GM06990 (cell line): ENCODE data around the gene B3GNT9.

Source experiments
- DNase-seq: peaks from one replicate; pipeline ENCODE4 v3.0.0-alpha.2; 2011; ENCODE audit not compliant: insufficient read length; ENCODE audit errors: extremely low read depth
- H3K27me3 ChIP-seq: replicated peaks from 2 replicates; pipeline ENCODE4 v1.6.0; 2011; ENCODE audit warnings: low read length; ENCODE audit not compliant: control insufficient read depth, insufficient read depth
- H3K36me3 ChIP-seq: 2 replicates; pipeline ENCODE4 v1.5.1; 2011; ENCODE audit warnings: low read length; ENCODE audit not compliant: control insufficient read depth, insufficient read depth
- H3K4me3 ChIP-seq: replicated peaks from 2 replicates; pipeline ENCODE4 v1.5.1; 2011; ENCODE audit warnings: low read depth, mild to moderate bottlenecking, control low read depth, low read length
- TF ChIP-seq, protein P1 (sequence below): IDR thresholded peaks from 2 replicates; pipeline ENCODE4 v1.5.1; 2011; ENCODE audit warnings: low read length, control low read depth, mild to moderate bottlenecking, inconsistent platforms; ENCODE audit not compliant: insufficient read depth, poor library complexity, severe bottlenecking

B3GNT9 gene

DNA sequence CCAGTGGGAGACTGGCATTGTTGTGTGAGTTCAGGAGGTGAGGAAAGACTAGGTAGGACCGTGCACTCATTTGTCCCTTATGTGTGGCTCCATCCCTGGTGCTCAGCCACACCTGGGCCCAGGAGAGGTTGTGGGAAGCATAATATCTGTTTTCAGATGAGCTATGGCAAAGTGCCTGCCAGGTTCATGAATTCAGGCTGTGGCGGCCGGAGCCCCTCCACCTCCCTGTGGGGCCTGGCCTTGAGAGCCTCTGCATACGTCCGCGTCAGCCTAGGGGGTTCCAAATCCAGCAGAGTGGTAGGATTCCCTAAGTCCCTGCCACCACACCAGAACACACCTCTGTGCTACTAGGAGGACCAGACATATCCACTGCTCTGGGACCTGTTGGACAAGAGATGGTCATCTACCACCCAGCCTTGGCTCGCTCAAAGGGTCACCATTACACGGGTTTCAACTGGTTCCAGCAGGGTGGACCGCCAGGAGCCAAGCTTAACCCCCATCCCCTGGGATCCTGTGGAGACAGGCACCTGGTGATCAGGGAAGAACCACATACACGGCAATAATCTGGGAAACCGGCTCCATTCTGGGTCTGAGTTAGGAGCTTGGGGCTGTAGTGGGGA, 2.0 kb downstream of the B3GNT9 start:
- H3K27me3 ChIP-seq: no peaks in the 10 kb centered on the region
- DNase-seq: no peak
- no peak overlapping the region for H3K4me3 ChIP-seq
- H3K36me3 ChIP-seq: peaks cover 28% of the 10 kb centered on the region
- TF ChIP-seq, protein P1, sequence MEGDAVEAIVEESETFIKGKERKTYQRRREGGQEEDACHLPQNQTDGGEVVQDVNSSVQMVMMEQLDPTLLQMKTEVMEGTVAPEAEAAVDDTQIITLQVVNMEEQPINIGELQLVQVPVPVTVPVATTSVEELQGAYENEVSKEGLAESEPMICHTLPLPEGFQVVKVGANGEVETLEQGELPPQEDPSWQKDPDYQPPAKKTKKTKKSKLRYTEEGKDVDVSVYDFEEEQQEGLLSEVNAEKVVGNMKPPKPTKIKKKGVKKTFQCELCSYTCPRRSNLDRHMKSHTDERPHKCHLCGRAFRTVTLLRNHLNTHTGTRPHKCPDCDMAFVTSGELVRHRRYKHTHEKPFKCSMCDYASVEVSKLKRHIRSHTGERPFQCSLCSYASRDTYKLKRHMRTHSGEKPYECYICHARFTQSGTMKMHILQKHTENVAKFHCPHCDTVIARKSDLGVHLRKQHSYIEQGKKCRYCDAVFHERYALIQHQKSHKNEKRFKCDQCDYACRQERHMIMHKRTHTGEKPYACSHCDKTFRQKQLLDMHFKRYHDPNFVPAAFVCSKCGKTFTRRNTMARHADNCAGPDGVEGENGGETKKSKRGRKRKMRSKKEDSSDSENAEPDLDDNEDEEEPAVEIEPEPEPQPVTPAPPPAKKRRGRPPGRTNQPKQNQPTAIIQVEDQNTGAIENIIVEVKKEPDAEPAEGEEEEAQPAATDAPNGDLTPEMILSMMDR: no peak

DNA sequence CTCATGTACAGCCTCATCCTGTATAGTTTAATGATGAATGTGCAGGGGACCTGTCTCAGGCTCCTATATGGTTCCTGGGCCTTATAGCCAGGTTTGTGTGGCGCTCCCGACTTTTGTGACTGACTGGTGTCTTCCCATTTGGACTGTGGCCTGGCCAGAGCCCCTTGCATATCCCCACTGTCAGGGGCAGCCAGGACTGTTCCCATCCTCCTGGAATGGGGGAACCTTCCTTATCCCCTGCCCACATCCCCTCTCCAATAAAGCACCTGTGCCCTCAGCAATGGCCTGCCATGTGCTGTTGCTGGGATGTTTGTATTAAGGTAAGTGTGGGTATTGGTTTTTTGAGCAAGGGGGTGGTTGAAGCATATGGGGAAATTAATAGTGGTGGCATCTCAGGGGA, 2.6 kb downstream of the B3GNT9 start:
- no peak overlapping the region for H3K4me3 ChIP-seq
- no peak for DNase-seq
- TF ChIP-seq, protein P1: no peak
- peaks cover 28% of the 10 kb centered on the region for H3K36me3 ChIP-seq
- no peaks in the 10 kb centered on the region for H3K27me3 ChIP-seq

DNA sequence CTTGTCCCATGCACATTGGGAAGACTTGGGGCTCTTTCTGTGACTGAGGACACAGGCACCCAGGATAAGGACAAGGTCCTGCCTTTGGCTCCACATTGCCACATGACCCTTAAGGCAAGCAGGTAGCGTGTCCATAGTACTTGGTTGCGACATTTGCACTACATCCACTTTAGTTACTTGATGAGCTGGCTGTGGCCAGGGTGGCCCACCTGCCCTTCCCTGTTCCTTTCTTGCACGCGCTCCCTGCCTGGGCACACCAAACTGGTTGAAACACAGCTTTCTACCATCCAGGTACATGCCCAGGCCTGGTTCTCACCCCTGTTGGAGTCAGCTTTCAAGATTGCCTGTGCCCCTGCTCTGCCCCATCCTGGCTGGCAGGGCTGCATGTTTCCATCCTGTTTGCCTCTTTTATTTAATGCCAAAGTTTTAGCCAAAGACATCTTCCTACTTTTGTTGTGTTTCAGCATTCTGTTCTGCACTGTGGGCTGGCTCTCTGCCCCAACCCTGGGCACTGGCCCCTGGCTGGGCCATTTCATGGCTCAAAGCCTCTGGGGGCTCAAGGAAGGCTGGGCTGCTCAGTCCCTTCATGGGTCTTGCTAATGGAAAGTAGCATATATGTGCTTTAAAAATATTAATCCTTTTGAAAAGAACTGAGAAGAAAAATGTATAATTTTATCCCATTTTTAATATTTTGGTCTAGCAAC, 3.2 kb downstream of the B3GNT9 start:
- no peak overlapping the region for H3K4me3 ChIP-seq

DNA sequence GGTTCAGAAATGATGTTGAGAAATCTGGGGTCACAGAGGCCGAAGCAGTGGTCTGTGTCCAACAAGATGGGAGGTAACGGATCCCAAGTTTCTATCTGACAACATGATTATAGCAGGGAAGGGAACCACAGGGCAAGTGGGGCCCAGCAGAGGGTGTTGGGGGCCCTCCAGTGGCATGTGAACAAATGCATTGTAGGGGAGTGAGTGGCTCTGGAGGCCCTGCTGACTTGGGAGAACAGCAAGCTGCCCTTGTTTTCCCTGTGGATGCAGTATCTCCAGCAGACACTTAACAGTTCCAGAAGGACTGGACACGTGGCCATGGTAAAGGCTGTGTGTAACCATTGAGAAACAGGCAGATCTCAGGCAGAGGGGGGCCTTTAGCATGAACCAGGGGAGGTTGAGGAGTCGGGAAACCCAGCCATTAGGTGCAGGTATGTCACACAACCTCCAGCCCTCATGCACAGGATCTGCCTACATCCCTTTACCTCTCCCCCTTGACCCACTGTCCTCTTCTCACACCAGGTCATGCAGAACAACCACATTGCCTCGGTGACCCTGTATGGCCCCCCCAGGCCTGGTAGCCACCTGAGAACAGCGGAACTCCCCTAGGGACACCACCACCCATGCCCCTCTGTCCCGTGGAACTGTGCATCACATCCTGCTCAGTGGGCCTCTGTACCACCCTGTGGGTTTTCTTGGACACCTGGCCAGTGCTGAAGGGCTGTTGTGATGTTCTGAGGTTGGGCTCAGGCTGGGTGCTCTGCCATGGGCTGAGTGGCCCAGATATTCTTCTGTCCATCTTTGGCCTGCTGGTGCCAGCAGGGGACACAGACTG, 4.1 kb downstream of the B3GNT9 start:
- no peak for DNase-seq
- Histone ChIP-seq H3K36me3 (peaks cover 37% of the 10 kb centered on the region), H3K27me3 (no peaks in the 10 kb centered on the region), H3K4me3 (no peak overlapping the region)
- TF ChIP-seq, protein P1: no peak

More for the DNA sequence above, 3.2 kb downstream of the B3GNT9 start:
- DNase-seq: no peak
- TF ChIP-seq, protein P1: no peak
- H3K27me3 ChIP-seq: no peaks in the 10 kb centered on the region
- H3K36me3 ChIP-seq: peaks cover 31% of the 10 kb centered on the region

DNA sequence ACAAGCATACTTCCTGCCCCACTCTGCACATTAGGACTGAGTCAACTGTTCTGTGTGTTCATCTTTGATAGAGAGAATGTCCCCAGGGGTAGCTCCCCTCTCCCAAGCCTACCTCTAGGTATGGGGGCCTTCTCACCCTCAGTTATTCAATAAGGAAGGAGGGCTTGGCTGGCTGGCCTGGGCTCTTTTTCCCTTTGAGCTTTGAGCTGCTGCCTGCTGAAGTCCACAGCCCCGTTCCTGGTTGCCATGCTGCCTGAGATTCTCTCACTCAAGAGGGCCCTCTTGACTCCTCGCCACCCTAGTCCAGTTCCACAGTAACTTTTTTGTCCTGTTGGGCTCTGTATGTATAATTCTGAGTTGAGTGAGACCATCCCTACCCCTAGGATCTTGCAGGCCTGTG, 5.1 kb downstream of the B3GNT9 start:
- DNase-seq: no peak
- Histone ChIP-seq H3K36me3 (peaks cover 39% of the 10 kb centered on the region), H3K4me3 (no peak overlapping the region), H3K27me3 (no peaks in the 10 kb centered on the region)
- TF ChIP-seq, protein P1: no peak
